UCSD-AML1 (cell line): ENCODE data around the gene PADI2.

ENCODE experiments used
- DNase-seq: peaks from one replicate; lab custom pipeline; 2025; ENCODE audit not compliant: unreplicated experiment; lab: John Stamatoyannopoulos, UW

PADI2 gene

DNA sequence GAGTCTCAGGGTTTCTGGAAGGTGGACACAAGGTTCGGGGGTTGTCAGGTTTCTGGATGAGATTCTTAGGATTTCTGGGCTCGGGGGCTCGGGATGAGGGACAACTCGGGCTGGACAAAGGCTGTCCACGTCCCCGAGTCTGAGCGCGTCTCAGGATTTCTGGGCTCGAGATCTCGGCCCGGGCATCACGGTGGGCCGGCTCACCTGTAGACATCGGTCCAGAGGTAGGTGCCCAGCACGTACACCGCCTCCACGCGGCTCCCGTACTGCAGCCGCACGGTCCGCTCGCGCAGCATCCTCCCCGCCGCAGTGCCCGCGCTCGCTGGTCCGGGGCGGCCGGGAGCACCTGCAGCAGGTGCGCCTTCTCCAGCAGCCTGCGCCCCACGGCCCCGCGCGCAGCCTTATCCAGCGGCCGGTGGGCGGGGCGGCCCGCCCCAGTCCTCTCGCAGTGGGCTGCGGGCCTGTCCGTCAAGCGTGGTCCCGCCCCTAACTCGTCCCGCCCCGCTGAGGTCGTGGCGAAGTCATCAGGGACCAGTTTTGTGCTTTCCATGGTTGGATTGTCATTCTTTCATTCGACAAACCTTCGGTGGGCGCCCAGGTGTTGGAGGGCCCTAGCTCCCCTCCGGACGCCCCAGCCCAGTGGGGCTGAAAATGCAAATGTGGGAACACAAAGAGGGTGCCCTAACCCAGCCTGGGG is at the start of gene PADI2:
Gene PADI2, minus strand, starts transcription at position 376 of the 697 bp plus-strand sequence. Its CDS starts 80 bp downstream, at position 296.
- peak; percentile 76 for DNase-seq

DNA sequence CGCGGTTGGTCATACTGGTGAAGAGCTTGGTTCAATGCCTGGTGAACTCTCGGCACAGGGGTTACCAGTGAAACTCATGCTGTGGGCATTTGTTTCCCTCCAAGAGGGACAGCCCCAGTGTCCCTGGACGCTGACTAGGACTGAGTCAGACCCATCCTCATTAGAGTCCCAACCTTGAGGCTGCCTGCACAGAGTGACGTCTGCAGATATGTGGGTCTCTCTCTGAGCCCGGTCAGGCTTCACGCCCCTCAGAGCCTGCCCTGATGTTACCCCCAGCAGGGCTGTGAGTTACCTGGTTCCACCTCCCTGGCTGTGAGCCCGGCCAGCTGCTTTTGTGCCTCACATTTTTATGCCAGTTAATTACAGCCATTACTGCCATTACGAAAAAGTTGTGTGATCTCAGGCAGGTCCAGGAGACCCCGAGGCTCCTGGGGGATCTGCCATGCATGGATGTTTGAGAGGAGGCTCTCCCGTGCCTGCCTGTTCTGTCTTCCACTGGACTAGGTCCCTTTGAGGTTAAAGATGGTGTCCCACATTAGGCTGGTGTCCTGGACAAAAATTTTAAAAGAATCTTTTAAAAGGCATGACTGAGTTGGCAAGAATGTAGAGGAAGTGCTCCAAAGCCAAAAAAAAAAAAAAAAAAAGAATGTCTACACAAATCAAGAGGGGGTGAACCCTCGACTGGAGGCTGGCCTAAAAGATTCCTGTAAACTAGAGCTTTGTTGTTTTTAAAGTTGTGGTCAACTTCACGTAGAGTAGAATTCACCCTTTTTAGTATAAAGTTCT is 49.0 kb upstream of the PADI2 start:
- DNase-seq = no peak

DNA sequence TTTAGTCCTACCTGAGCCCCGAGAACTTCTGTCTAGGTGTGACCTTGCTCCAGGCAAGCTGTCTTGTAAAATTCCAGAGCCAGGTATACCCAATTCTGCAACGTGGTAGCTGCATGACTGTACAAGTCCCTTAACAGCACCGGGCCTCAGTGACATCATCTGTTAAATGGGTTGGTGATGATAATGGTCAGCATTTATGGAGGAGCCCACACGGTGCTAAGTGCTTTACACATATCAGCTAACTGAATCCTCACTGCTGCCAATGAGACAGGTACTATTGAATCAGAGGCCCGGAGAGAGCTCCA is 48.5 kb upstream of the PADI2 start:
- no peak for DNase-seq

DNA sequence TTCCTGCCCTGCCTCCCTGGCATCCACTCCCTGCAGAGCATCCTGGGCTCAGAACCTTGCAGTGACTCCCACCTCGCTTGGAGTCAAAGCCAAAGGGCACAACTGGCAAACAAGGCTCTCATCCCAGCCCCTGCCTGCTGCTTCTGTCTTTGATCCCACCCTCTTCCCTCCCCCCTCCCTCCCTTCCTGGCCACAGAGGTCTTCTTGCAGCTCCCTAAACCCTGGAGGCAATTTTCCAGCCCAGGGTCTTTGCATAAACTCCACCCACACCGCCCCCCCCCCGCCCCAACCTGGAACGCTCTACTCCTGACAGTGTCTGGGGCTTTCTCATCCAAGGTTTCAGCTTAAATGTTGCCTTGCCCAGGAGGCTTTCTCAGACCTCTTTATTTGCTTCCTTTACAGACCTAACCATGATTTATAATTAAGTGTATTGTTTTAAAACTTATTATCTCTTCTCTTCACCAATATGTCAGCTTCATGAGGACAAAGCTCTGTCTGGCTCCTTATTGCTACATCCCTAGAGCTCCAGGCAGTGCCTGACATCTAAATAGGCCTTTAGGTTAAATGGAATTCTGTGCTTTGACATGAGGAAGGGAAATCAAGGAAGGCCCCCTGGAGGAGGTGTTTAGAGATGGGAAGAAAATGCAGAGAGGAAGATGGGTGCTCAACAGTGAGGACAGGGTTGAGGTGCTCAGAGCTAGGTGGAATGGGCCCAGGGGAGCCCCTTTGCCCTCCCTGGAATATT is 48.0 kb upstream of the PADI2 start:
- no peak for DNase-seq

GRCh38 chr1:17165823-17166222 is 46.6 kb upstream of the PADI2 start:
- DNase-seq = no peak

GRCh38 chr1:17163789-17164666 is 44.8 kb upstream of the PADI2 start:
- DNase-seq = no peak

DNA sequence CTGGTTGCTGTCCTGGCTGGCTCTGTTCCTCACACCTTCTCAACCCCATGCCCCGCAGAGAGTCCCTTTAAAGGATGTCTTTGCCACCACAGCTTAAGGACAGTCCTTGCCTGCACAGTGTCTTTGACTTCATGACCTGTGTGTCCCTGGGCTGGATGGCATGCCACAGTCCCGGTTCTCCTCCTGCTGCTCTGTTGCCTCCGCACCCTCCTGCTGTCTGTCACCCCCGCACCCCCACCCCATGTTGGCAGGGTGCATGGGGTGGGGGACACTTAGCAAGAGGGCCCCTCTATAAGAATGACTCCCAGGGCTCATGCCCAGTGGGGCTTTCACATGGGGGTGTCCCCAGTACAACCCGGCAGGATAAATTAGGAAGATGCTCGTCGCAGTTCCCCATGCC is 44.1 kb upstream of the PADI2 start:
- DNase-seq = no peak

DNA sequence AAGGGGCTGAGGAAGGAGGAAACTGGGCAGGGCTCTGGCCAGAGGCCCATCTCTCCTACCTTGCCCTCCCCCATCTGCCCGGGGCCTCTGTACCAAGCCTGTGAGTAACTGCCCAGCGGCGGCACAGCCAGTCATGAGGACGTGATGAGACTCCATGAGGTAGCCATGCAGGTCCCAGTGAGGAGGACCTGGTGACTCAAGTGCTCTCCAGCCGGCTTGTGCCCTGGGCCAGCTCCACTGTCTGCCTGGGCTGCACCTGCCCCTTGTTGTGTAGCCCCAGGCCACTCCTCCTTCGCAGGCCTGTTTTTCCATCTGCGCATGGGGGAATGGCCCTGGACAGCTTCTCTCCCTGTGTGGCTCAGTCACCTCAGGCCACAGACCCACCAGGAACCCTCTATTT is 43.7 kb upstream of the PADI2 start:
- no peak for DNase-seq

DNA sequence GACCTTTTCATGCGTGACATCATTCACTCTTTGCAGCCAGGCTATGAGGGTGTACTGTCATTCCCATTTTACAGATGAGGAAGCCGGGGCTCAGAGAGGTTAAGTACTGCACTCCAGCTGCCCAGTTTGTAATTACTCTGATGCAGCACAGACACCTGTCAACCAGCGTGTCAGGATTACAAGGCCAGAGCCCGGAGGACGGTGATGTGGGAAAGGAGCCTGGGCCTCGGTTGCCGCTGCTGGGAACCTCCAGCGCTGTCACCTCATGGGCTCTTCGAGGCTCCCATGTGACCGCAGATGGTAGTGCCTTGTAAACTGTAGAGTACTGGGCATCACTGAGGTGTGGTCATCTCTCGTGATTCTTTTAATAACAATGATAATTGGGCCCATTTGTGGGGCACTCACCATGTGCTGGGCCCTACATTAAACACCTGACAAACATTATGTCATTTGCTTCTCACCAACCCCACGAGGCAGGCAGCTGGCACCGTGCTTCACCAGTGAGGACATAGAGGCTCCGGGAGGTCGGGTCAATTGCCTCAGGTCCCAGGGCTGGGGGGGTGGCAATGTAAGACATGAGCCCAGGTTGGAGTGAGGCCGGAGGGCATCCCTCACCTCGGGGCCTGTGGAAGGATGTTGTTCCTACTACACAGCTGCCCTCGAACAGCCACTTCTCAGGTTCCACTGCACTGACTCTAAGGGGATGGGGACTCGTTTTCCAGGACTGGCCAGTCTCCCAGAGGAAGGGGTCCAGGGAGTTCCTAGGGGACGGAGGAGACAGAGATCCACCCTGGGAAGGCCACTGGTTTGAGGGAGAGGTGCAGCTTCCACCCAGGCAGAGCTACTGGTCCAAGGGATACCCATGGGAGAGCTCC is 42.9 kb upstream of the PADI2 start:
- no peak for DNase-seq

GRCh38 chr1:17161137-17161740 is 42.0 kb upstream of the PADI2 start:
- DNase-seq = no peak

GRCh38 chr1:17158961-17159360 is 39.7 kb upstream of the PADI2 start:
- DNase-seq = no peak

- DNase-seq = no peak
Observed at GRCh38 chr1:17156108-17156507, 36.9 kb upstream of the PADI2 start.

DNA sequence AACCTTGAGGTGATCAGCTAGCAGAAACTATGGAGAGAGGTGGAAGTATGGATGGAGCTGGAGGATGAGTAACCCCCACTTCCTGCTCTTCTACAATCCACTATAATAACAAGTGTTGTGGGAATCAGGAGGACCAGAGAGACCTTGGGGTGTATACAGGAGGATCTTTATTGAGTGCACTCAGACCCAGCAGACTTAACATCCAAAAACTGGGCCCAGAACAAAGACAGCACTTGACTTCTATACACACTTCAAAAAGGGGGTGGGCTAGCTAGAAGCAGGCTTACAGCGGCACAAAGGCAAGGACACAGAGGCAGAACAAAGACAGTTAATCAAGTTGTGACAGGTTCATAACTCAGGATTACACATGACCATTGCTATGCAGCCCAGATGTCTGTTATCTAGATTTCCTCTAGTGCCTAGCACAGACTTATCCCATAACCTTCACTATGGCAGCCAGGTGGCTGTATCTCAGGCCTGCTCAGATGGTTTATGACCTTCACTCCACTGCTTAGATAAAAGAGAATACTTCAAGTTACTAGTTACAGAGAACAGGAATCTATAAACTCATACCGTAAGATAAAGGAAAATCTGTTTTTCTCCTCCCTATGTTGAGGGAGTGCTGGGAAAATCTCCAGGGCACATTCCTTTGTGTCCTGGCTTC is 36.1 kb upstream of the PADI2 start:
- no peak for DNase-seq

DNA sequence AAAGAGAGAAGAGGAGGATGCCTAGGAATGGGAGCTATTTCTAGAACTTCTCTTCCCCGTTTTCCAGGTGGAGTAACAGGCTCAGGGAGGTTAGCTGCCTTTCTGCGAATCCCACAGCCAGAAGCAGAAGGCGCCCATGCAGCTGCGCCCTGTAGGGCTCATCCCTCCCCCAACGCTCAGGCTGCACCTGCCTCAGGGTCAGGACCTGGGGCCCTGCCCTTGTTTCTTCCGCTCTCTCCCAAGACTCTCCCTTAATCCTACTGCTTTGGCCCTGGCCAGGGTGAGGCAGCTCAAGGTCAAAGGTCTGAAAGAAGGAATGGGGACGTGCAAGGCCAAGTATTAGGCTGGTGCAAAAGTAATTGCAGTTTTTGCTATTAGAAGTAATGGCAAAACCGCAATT is 30.5 kb upstream of the PADI2 start:
- no peak for DNase-seq

DNA sequence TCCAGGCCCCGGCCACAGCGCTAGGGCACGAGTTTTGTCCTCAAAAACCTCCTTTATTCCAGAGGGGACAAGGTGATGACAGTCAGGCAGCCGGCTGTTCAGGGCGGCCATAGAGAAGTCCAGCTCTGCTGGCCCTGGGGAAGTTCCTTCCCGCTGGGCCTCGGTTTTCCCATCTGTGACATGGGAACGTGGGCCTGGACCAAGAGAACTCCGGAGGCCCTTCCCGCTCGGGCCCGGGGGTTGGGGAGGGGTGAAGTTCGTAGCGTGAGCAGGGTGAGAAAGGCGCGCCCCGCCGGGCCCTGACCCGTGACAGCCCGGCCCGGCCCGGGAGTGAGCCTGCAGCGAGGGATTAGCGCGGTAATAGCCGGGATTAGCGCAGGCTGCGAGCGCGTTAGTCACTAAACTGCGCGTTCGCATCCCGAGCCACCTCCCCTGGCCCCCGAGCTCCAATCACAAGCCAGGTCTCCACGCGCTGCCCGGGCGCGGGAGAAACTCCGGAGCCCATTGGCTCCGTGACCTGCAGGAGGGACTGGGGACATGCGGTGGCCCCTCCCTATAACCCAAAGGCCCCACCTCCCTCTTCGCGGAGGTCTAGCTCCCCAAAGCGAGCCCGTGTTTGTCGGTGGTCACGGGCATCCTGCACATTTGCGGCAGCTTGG is 29.8 kb upstream of the PADI2 start:
- no peak for DNase-seq

GRCh38 chr1:17145648-17146047 is 26.4 kb upstream of the PADI2 start:
- no peak for DNase-seq

DNA sequence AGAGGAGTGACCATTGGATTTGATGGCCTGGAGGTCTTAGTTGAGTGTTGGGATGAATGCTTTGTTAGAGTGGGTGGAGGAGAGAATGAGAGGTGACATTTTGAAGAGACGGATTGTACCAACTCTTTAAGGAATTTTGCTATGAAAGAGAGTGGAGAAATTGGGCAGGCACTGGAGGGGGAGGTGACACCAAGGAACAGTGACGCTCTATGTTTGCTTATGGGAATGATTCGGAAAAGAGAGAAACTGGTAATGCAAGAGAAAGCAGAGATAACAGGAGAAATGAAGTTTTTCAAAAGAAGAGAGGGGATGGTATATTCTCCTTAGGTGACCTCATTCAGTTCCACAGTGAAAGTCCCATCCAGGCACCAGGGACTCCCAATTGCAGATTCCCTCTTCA is 24.5 kb upstream of the PADI2 start:
- DNase-seq = no peak

DNA sequence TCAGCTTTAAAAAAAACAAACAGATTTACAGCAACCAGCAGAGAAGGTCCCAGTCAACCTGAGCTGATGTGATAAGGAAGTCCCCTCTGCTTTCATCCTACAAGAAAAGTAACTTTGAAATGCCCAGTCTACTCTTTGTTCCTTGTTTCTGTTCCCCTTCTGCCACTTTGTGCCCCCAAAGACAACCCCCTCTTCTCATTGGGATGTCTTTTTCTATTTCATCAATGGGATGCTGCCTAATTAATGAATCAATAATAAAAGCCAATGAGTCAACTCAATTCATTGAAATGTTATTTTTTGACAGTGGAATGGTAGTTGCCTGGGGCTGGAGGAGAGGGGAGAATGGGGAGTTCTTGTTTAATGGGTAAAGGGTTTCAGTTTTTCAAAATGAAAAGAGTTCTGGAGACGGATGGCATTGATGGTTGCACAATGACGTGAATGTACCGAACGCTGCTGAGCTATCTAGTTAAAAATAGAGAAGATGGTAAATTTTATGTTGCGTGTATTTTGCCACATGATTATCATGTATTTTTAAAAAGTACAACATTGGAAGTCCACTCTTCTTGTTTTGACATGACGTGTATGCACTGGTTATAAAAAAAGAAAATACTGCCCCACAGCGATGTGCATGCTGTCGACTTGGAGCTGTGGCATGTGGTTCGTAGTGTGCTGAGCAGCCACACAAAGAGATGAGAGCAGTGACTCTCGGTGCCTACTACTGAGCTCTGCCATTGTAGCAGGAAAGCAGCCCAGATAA is 22.4 kb upstream of the PADI2 start:
- DNase-seq = no peak
